Mesenchymal stem cell (in vitro differentiated cells and primary cell): Measurements from ENCODE around the gene SPATS2L.
A peak's percentile ranks its signal among the peaks of the same experiment; 100 is the strongest.

Experiments used
- DNase-seq: peaks from one replicate; pipeline ENCODE4 v3.0.0-alpha.2; 2013
- H2AFZ ChIP-seq: one replicate; pipeline ENCODE4 v1.6.1; 2013; ENCODE audit warnings: low read depth, mild to moderate bottlenecking, control low read depth, inconsistent platforms, low read length, moderate library complexity
- H2AK5ac ChIP-seq: 2 replicates; pipeline ENCODE4 v1.6.1; 2013; ENCODE audit warnings: low read length, moderate library complexity, mild to moderate bottlenecking, inconsistent platforms; ENCODE audit not compliant: severe bottlenecking
- H2BK120ac ChIP-seq: one replicate; pipeline ENCODE4 v1.6.1; 2013; ENCODE audit warnings: low read depth, mild to moderate bottlenecking, inconsistent platforms, low read length, moderate library complexity
- H2BK12ac ChIP-seq, 2 experiments: one replicate each; pipeline ENCODE4 v1.6.1; 2013; ENCODE audit warnings: inconsistent platforms in 2 of 2, low read length in 2 of 2, mild to moderate bottlenecking in 2 of 2, moderate library complexity in 2 of 2, control low read depth in 1 of 2
- H2BK15ac ChIP-seq: one replicate; pipeline ENCODE4 v1.6.1; 2013; ENCODE audit warnings: mild to moderate bottlenecking, low read depth, inconsistent platforms; ENCODE audit not compliant: poor library complexity, severe bottlenecking
- H2BK5ac ChIP-seq: 2 replicates; pipeline ENCODE4 v1.6.1; 2013; ENCODE audit warnings: low read depth, mild to moderate bottlenecking, low read length, control low read depth, inconsistent platforms; ENCODE audit not compliant: poor library complexity, severe bottlenecking
- H3K14ac ChIP-seq, 2 experiments: one replicate each; pipeline ENCODE4 v1.6.1; 2013; ENCODE audit warnings: inconsistent platforms in 2 of 2, low read length in 2 of 2, control low read depth in 1 of 2, mild to moderate bottlenecking in 1 of 2, moderate library complexity in 1 of 2
- H3K18ac ChIP-seq, 2 experiments: one replicate each; pipeline ENCODE4 v1.6.1; 2013; ENCODE audit warnings: inconsistent platforms in 2 of 2, low read length in 2 of 2, control low read depth in 1 of 2, low read depth in 1 of 2, mild to moderate bottlenecking in 1 of 2
- H3K23ac ChIP-seq, 2 experiments: one replicate each; pipeline ENCODE4 v1.6.1; 2013; ENCODE audit warnings: inconsistent platforms in 2 of 2, low read length in 2 of 2, mild to moderate bottlenecking in 2 of 2, moderate library complexity in 2 of 2, control low read depth in 1 of 2
- H3K27ac ChIP-seq: 2 replicates; pipeline ENCODE4 v1.5.1; 2013; ENCODE audit warnings: mild to moderate bottlenecking, moderate library complexity, low read length, control low read depth, inconsistent platforms; ENCODE audit not compliant: poor library complexity, severe bottlenecking
- H3K27me3 ChIP-seq, 2 experiments: 2 replicates each; pipeline versions ENCODE4 v1.6.1 to v1.7.0; 2013; ENCODE audit warnings: low read length in 2 of 2, mild to moderate bottlenecking in 2 of 2, moderate library complexity in 2 of 2, control low read depth in 1 of 2, inconsistent platforms in 1 of 2; ENCODE audit not compliant: control insufficient read depth in 1 of 2, insufficient read depth in 1 of 2
- H3K36me3 ChIP-seq, 2 experiments: 2 replicates each; pipeline versions ENCODE4 v1.6.1 to v1.7.0; 2013; ENCODE audit warnings: low read length in 2 of 2, control low read depth in 1 of 2, inconsistent platforms in 1 of 2, low read depth in 1 of 2, mild to moderate bottlenecking in 1 of 2; ENCODE audit not compliant: insufficient read depth in 2 of 2, control insufficient read depth in 1 of 2
- H3K4ac ChIP-seq, 2 experiments: one replicate each; pipeline ENCODE4 v1.6.1; 2013; ENCODE audit warnings: inconsistent platforms in 2 of 2, low read length in 2 of 2, mild to moderate bottlenecking in 2 of 2, moderate library complexity in 2 of 2, control low read depth in 1 of 2, low read depth in 1 of 2
- H3K4me1 ChIP-seq: 2 replicates; pipeline ENCODE4 v1.6.1; 2013; ENCODE audit warnings: low read depth, low read length, control low read depth; ENCODE audit not compliant: control insufficient read depth, insufficient read depth
- H3K4me2 ChIP-seq: 2 replicates; pipeline ENCODE4 v1.6.1; 2013; ENCODE audit warnings: low read length, mild to moderate bottlenecking, inconsistent platforms; ENCODE audit not compliant: poor library complexity, severe bottlenecking
- H3K4me3 ChIP-seq, 2 experiments: 2 replicates each; pipeline versions ENCODE4 v1.5.1 to v1.7.0; 2013; ENCODE audit warnings: low read length in 2 of 2, mild to moderate bottlenecking in 2 of 2, control low read depth in 1 of 2, low read depth in 1 of 2; ENCODE audit not compliant: insufficient read depth in 1 of 2
- H3K79me1 ChIP-seq: replicated peaks from 2 replicates; pipeline ENCODE4 v1.6.1; 2013; ENCODE audit warnings: mild to moderate bottlenecking, control low read depth, low read length, inconsistent platforms; ENCODE audit not compliant: poor library complexity, severe bottlenecking
- H3K9ac ChIP-seq: 2 replicates; pipeline ENCODE4 v1.7.0; 2013; ENCODE audit warnings: mild to moderate bottlenecking, low read length, moderate library complexity
- H3K9me3 ChIP-seq: 2 replicates; pipeline ENCODE4 v1.7.0; 2013; ENCODE audit warnings: mild to moderate bottlenecking, low read length; ENCODE audit not compliant: control insufficient read depth
- H4K8ac ChIP-seq: one replicate; pipeline ENCODE4 v1.6.1; 2013; ENCODE audit warnings: inconsistent platforms, mild to moderate bottlenecking, low read length, moderate library complexity
- H4K91ac ChIP-seq: one replicate; pipeline ENCODE4 v1.6.1; 2013; ENCODE audit warnings: mild to moderate bottlenecking, low read length, inconsistent platforms
- WGBS: methylation state at CpG from one replicate; pipeline ENCODE4 v1.1.7; 2013; ENCODE audit warnings: mixed read lengths; 5-methylcytosine and 5-hydroxymethylcytosine counted together

Gene SPATS2L

GRCh38 chr2:200360364-200360763 lies 53.9 kb downstream of the SPATS2L start:
- no peak overlapping the region for H2BK5ac ChIP-seq
- H2BK120ac ChIP-seq, result peak overlapping the region; percentile 1
- no peaks in the 10 kb centered on the region for H3K27me3 ChIP-seq
- H3K9ac ChIP-seq, result no peak overlapping the region
- H3K14ac ChIP-seq, result no peak overlapping the region
- no peak overlapping the region for H2BK15ac ChIP-seq
- peak overlapping the region; percentile 5 for H4K8ac ChIP-seq
- H3K36me3 ChIP-seq, result no peaks in the 10 kb centered on the region
- H3K4ac ChIP-seq, result no peak overlapping the region
- H3K27ac ChIP-seq, result no peak overlapping the region
- H2AFZ ChIP-seq, result no peak overlapping the region
- 84% methylated on average over 4 of the region's 5 CpGs for WGBS
- no peak overlapping the region for H3K4me2 ChIP-seq
- H2BK12ac ChIP-seq, result peak overlapping the region in 1 of 2 experiments; percentile 43
- no peak overlapping the region for H3K23ac ChIP-seq
- peaks cover 22% of the 10 kb centered on the region for H3K79me1 ChIP-seq
- H3K18ac ChIP-seq, result no peak overlapping the region
- no peak overlapping the region for H4K91ac ChIP-seq
- no peaks in the 10 kb centered on the region for H3K9me3 ChIP-seq
- H3K4me3 ChIP-seq, result no peak overlapping the region
- DNase-seq, result no peak
- peaks cover 8% of the 10 kb centered on the region for H3K4me1 ChIP-seq
- peak overlapping the region; percentile 23 for H2AK5ac ChIP-seq

- Histone ChIP-seq H3K9ac (no peak overlapping the region), H2BK120ac (no peak overlapping the region)
Measured at GRCh38 chr2:200362202-200362917, 55.9 kb downstream of the SPATS2L start.

GRCh38 chr2:200363279-200363678 lies 56.8 kb downstream of the SPATS2L start:
- H3K14ac ChIP-seq, result no peak overlapping the region
- H2BK15ac ChIP-seq, result no peak overlapping the region
- no peak overlapping the region for H3K23ac ChIP-seq
- no peak overlapping the region for H3K4ac ChIP-seq
- H3K9me3 ChIP-seq, result no peaks in the 10 kb centered on the region
- no peak overlapping the region for H3K4me3 ChIP-seq
- H2AK5ac ChIP-seq, result no peak overlapping the region
- no peak overlapping the region for H3K9ac ChIP-seq
- H2BK5ac ChIP-seq, result no peak overlapping the region
- no peak overlapping the region for H4K8ac ChIP-seq
- peaks cover 8% of the 10 kb centered on the region for H3K4me1 ChIP-seq
- H3K18ac ChIP-seq, result no peak overlapping the region
- no peak overlapping the region for H3K27ac ChIP-seq
- no peak for DNase-seq
- 31% methylated on average over 2 of the region's 2 CpGs for WGBS
- H2AFZ ChIP-seq, result no peak overlapping the region
- H2BK120ac ChIP-seq, result no peak overlapping the region
- no peaks in the 10 kb centered on the region for H3K36me3 ChIP-seq
- no peak overlapping the region for H4K91ac ChIP-seq
- H3K4me2 ChIP-seq, result no peak overlapping the region
- H3K27me3 ChIP-seq, result no peaks in the 10 kb centered on the region
- H3K79me1 ChIP-seq, result peaks cover 26% of the 10 kb centered on the region
- no peak overlapping the region for H2BK12ac ChIP-seq

More at GRCh38 chr2:200362202-200362917, 55.9 kb downstream of the SPATS2L start:
- no peak overlapping the region for H3K4me3 ChIP-seq
- no peak overlapping the region for H3K27ac ChIP-seq
- H3K4ac ChIP-seq, result no peak overlapping the region
- H3K79me1 ChIP-seq, result peaks cover 26% of the 10 kb centered on the region
- no peak overlapping the region for H4K91ac ChIP-seq
- no peaks in the 10 kb centered on the region for H3K9me3 ChIP-seq
- peak overlapping the region in 1 of 2 experiments; percentile 18 for H3K18ac ChIP-seq
- no peaks in the 10 kb centered on the region for H3K27me3 ChIP-seq
- H2BK12ac ChIP-seq, result no peak overlapping the region
- 99% methylated on average over 3 of the region's 4 CpGs for WGBS
- H3K4me1 ChIP-seq, result peaks cover 8% of the 10 kb centered on the region
- no peak overlapping the region for H2AK5ac ChIP-seq
- no peak overlapping the region for H2BK15ac ChIP-seq
- no peak overlapping the region for H3K14ac ChIP-seq
- no peak for DNase-seq
- H4K8ac ChIP-seq, result no peak overlapping the region
- H3K4me2 ChIP-seq, result no peak overlapping the region
- H2AFZ ChIP-seq, result no peak overlapping the region
- no peak overlapping the region for H2BK5ac ChIP-seq
- no peak overlapping the region for H3K23ac ChIP-seq
- H3K36me3 ChIP-seq, result no peaks in the 10 kb centered on the region

GRCh38 chr2:200364142-200364541 lies 57.6 kb downstream of the SPATS2L start:
- H3K9ac ChIP-seq, result no peak overlapping the region
- no peaks in the 10 kb centered on the region for H3K9me3 ChIP-seq
- no peak overlapping the region for H4K8ac ChIP-seq
- no peak overlapping the region for H3K4ac ChIP-seq
- no peak overlapping the region for H2BK120ac ChIP-seq
- no peaks in the 10 kb centered on the region for H3K36me3 ChIP-seq
- no peak overlapping the region for H3K4me3 ChIP-seq
- H3K23ac ChIP-seq, result no peak overlapping the region
- peak overlapping the region in 1 of 2 experiments; percentile 30 for H3K18ac ChIP-seq
- H2BK12ac ChIP-seq, result no peak overlapping the region
- H2AK5ac ChIP-seq, result peak overlapping the region; percentile 14
- DNase-seq, result no peak
- H3K79me1 ChIP-seq, result peaks cover 28% of the 10 kb centered on the region
- no peak overlapping the region for H3K27ac ChIP-seq
- H3K14ac ChIP-seq, result no peak overlapping the region
- no peak overlapping the region for H2BK15ac ChIP-seq
- H2AFZ ChIP-seq, result no peak overlapping the region
- no peak overlapping the region for H2BK5ac ChIP-seq
- peaks cover 8% of the 10 kb centered on the region for H3K4me1 ChIP-seq
- no peak overlapping the region for H3K4me2 ChIP-seq
- no peak overlapping the region for H4K91ac ChIP-seq
- H3K27me3 ChIP-seq, result no peaks in the 10 kb centered on the region
- 92% methylated on average over 7 of the region's 7 CpGs for WGBS
